ENCODE data around the gene SLC38A5.
"Not testable (repeated sequence)": the region's sequence is repeated elsewhere in the genome, so short reads cannot be mapped to it uniquely, and the experiment has no call there.

The SLC38A5 gene

GRCh38 chrX:48470110-48470832, at the start of gene SLC38A5:
Gene SLC38A5, minus strand, starts transcription at chrX:48470260. Its CDS starts 2,336 bp downstream, at chrX:48467924.
- no peak for DNase-seq (ENCODE audit: low read depth)
- peak within 1 kb of the TSS; percentile 85 for H3K4me3 ChIP-seq (ENCODE audit: low read depth, low read length)
- TF ChIP-seq CTCF (IDR thresholded peaks at IDR 0.05; ENCODE audit: insufficient read depth, low read depth, low read length, missing control alignments): no peak

DNA sequence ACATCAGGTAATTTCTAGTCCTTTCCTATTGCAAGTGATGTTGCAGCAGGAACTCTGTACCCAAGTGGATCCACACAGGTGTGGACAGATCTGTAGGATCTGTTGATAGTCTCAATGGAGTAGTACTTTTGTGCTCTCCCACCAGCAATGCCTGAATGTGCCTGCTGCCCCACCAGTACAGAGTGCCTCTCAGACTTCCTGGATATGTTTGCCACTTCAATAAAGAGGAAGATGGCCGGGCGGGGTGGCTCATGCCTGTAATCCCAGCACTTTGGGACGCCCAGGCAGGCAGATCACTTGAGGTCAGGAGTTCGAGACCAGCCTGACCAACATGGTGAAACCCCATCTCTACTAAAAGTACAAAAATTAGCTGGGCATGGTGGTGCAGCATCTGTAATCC, 49.4 kb upstream of the SLC38A5 start:
- not testable (repeated sequence) for H3K4me3 ChIP-seq (ENCODE audit: low read depth, low read length); DNase-seq (ENCODE audit: low read depth)

DNA sequence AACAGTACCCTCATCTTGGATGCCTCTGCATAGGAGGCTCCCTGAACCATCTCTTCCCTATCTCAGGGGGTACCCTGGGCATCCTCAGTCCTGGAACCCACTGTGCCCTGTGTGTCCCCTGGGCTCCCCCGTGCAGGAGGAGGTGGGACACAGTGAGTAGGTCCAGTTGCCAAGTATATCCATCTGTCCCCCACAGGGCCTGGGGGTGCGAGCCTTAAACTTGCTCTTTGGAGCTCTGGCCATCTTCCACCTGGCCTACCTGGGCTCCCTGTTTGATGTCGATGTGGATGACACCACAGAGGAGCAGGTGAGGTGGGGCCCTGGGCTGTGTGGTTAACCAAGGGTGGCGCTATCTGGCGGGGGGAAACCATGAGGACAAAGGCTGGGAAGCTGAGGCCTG, 46.9 kb upstream of the SLC38A5 start:
- H3K4me3 ChIP-seq (ENCODE audit: low read depth, low read length): no peak overlapping the region
- TF ChIP-seq CTCF (IDR thresholded peaks at IDR 0.05; ENCODE audit: insufficient read depth, low read depth, low read length, missing control alignments): no peak
- DNase-seq (ENCODE audit: low read depth): no peak

DNA sequence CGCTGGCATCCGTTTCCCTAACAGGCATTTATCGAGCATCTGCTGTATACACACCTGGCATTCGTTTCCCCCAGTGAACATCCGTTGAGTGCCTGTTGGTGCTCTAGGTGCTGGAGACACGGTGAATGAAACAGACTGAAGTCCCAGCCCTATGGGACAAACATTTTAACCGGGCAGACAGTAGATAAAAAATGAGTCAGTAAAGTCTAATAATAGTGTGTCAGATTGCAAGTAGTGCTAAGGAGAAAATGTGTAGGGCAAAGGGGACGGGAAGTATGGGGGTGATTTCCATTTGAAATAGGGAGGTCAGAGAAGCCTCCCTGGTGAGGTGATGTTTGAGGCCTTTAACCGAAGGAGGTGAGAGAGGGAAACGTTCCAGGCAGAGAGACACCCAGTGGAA, 46.2 kb upstream of the SLC38A5 start:
- TF ChIP-seq CTCF (IDR thresholded peaks at IDR 0.05; ENCODE audit: insufficient read depth, low read depth, low read length, missing control alignments): no peak
- DNase-seq (ENCODE audit: low read depth): no peak
- H3K4me3 ChIP-seq (ENCODE audit: low read depth, low read length): no peak overlapping the region

GRCh38 chrX:48515842-48516241, 45.8 kb upstream of the SLC38A5 start:
- H3K4me3 ChIP-seq (ENCODE audit: low read depth, low read length): no peak overlapping the region
- TF ChIP-seq CTCF (IDR thresholded peaks at IDR 0.05; ENCODE audit: insufficient read depth, low read depth, low read length, missing control alignments): no peak

DNA sequence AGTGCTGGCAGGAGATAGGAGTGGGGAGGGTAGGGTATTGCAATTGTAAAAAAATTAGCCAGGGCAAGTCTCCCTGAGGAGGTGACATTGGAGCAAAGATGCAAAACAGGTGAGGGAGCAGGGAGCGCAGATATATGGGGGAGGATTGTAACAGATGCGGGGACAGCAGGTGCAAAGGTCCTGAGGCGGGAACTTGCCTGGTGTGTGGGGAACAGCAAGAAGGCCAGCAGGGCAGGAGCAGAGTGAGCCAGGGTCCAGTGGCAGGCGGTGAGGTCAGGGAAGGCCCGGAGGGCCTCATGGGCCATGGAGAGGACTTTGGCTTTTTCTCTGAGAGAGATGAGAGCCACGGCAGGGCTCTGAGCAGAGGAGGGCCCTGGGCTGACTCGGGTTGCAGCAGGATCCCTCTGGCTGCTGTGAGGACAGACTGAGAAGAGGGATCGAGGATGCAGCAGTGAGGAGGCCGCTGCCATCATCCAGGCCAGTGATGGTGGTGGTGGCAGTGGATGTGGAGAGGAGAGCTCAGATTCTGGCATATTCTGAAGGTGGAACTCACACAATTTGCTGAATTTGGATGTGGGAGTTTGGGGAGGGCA, 44.9 kb upstream of the SLC38A5 start:
- no peak overlapping the region for H3K4me3 ChIP-seq (ENCODE audit: low read depth, low read length)
- no peak for DNase-seq (ENCODE audit: low read depth)
- no peak for TF ChIP-seq CTCF (IDR thresholded peaks at IDR 0.05; ENCODE audit: insufficient read depth, low read depth, low read length, missing control alignments)

More at GRCh38 chrX:48515842-48516241, 45.8 kb upstream of the SLC38A5 start:
- no peak for DNase-seq (ENCODE audit: low read depth)

DNA sequence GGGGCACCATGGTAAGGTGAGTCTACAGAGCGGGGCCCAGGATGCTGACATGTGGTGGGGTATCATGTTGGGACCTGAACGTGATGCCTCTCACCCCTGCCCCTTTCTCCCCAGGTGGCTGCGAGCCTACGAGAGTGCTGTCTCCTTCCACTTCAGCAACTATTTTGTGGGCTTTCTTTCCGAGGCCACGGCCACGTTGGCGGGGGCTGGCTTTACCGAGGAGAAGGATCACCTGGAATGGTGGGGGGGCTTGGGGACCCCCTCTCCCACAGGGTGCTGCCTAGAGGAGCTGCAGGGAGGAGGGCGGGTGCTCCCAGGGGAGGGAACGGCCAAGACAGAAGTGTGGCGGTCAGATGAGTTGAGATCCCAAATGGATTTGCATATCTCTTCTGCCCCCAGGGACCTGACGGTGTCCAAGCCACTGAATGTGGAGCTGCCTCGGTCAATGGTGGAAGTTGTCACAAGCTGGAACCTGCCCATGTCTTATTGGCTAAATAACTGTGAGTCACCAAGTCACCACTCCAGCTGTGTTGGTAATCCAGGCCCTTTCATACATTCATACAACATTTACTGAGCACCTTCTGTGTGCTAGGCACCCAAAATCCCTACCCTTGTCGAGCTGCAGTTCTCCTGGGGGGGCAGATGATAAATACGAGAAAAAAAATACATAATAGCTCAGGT, 44.2 kb upstream of the SLC38A5 start:
- DNase-seq (ENCODE audit: low read depth): no peak
- no peak overlapping the region for H3K4me3 ChIP-seq (ENCODE audit: low read depth, low read length)
- TF ChIP-seq CTCF (IDR thresholded peaks at IDR 0.05; ENCODE audit: insufficient read depth, low read depth, low read length, missing control alignments): no peak

All from GM12865 (cell line).